Osteocyte (in vitro differentiated cells): ENCODE measurements around the gene TIMM44. TPM values are rescaled to one million over a fixed set of nuclear protein-coding genes. Genes with fewer than 3 reads are reported as not detected.

Experiments
- DNase-seq: peaks from one replicate; pipeline ENCODE4 v3.0.0; 2021; ENCODE audit warnings: mixed read lengths; ENCODE audit not compliant: unreplicated experiment; ENCODE audit errors: extremely low spot score
- H3K27ac Mint-ChIP-seq: one replicate; pipeline ENCODE4 v1.8.0; 2021; ENCODE audit warnings: mild to moderate bottlenecking, mixed read lengths; ENCODE audit not compliant: unreplicated experiment
- H3K27me3 Mint-ChIP-seq: one replicate; pipeline ENCODE4 v1.8.0; 2021; ENCODE audit warnings: mixed read lengths; ENCODE audit not compliant: unreplicated experiment
- H3K36me3 Mint-ChIP-seq: one replicate; pipeline ENCODE4 v1.8.0; 2021; ENCODE audit warnings: mixed read lengths; ENCODE audit not compliant: unreplicated experiment
- H3K4me1 Mint-ChIP-seq: one replicate; pipeline ENCODE4 v1.8.0; 2021; ENCODE audit warnings: mixed read lengths; ENCODE audit not compliant: unreplicated experiment
- H3K4me3 Mint-ChIP-seq: one replicate; pipeline ENCODE4 v1.8.0; 2021; ENCODE audit warnings: mild to moderate bottlenecking, moderate library complexity, mixed read lengths; ENCODE audit not compliant: unreplicated experiment
- H3K9me3 Mint-ChIP-seq: one replicate; pipeline ENCODE4 v1.8.0; 2021; ENCODE audit warnings: mixed read lengths; ENCODE audit not compliant: unreplicated experiment
- CTCF ChIP-seq: fragments of 200-600 bp; sonication (generic); IDR thresholded peaks from 2 replicates; pipeline ENCODE4 v1.5.0; 2021; ENCODE audit warnings: antibody characterized with exemption, mild to moderate bottlenecking, moderate library complexity
- total RNA-seq: library from RNA; stranded (reverse); gene quantifications from 2 replicates; pipeline ENCODE4 v1.2.1, GENCODE V29; 2021

The TIMM44 gene
- total RNA-seq, 1 donor from 2014 or later, result 73.4 TPM

GRCh38 chr19:7953060-7953459, 9.6 kb upstream of the TIMM44 start:
- peaks cover 1% of the 10 kb centered on the region for H3K4me1 Mint-ChIP-seq
- TF ChIP-seq CTCF, result no peak
- H3K36me3 Mint-ChIP-seq, result peaks cover 12% of the 10 kb centered on the region
- no peak overlapping the region for H3K27ac Mint-ChIP-seq
- no peaks in the 10 kb centered on the region for H3K9me3 Mint-ChIP-seq
- no peak overlapping the region for H3K4me3 Mint-ChIP-seq
- no peak for DNase-seq
- no peaks in the 10 kb centered on the region for H3K27me3 Mint-ChIP-seq

GRCh38 chr19:7947939-7948338, 4.5 kb upstream of the TIMM44 start:
- no peak for TF ChIP-seq CTCF
- Mint-ChIP-seq H3K27me3 (no peaks in the 10 kb centered on the region), H3K9me3 (no peaks in the 10 kb centered on the region), H3K27ac (no peak overlapping the region), H3K36me3 (peaks cover 3% of the 10 kb centered on the region), H3K4me3 (no peak overlapping the region), H3K4me1 (peaks cover 9% of the 10 kb centered on the region)
- no peak for DNase-seq

- peak; percentile 96 for DNase-seq
- Mint-ChIP-seq H3K27ac (peak overlapping the region; percentile 98), H3K27me3 (no peaks in the 10 kb centered on the region), H3K4me1 (peaks cover 17% of the 10 kb centered on the region), H3K4me3 (peak overlapping the region; percentile 86), H3K36me3 (peaks cover 9% of the 10 kb centered on the region), H3K9me3 (no peaks in the 10 kb centered on the region)
- peak; percentile 92 for TF ChIP-seq CTCF
These were observed 803 bp upstream of the TIMM44 start for GRCh38 chr19:7944177-7944761.

GRCh38 chr19:7942981-7943443, 454 bp downstream of the TIMM44 start:
- no peak for DNase-seq
- peak overlapping the region; percentile 98 for H3K27ac Mint-ChIP-seq
- H3K4me1 Mint-ChIP-seq, result peaks cover 17% of the 10 kb centered on the region
- no peaks in the 10 kb centered on the region for H3K27me3 Mint-ChIP-seq
- no peaks in the 10 kb centered on the region for H3K9me3 Mint-ChIP-seq
- peak overlapping the region; percentile 86 for H3K4me3 Mint-ChIP-seq
- H3K36me3 Mint-ChIP-seq, result peaks cover 9% of the 10 kb centered on the region
- TF ChIP-seq CTCF, result no peak

- Mint-ChIP-seq H3K9me3 (no peaks in the 10 kb centered on the region), H3K4me1 (peaks cover 17% of the 10 kb centered on the region), H3K27ac (no peak overlapping the region), H3K36me3 (peaks cover 13% of the 10 kb centered on the region), H3K4me3 (peak overlapping the region; percentile 86), H3K27me3 (no peaks in the 10 kb centered on the region)
- no peak for TF ChIP-seq CTCF
- no peak for DNase-seq
These were observed 1.4 kb downstream of the TIMM44 start for GRCh38 chr19:7941895-7942596.
